Subcutaneous abdominal adipose tissue (tissue), 5 donors: ENCODE data around the gene NLRC4.
A peak's percentile ranks its signal among the peaks of the same experiment; 100 is the strongest.
"Not testable (repeated sequence)": the region's sequence is repeated elsewhere in the genome, so short reads cannot be mapped to it uniquely, and the experiment has no call there.

Experiments used
- H3K27ac ChIP-seq: one replicate; pipeline ENCODE4 v1.7.0; 2013; ENCODE audit warnings: low read depth, mild to moderate bottlenecking, inconsistent platforms, low read length, moderate library complexity
- H3K27me3 ChIP-seq, 5 donors: one replicate each; pipeline ENCODE4 v1.7.0; 2013; ENCODE audit warnings: low read length in 5 of 5, inconsistent platforms in 1 of 5; ENCODE audit not compliant: control insufficient read depth in 5 of 5, insufficient read depth in 4 of 5
- H3K36me3 ChIP-seq, 5 donors: one replicate each; pipeline ENCODE4 v1.7.0; 2013; ENCODE audit warnings: low read length in 5 of 5; ENCODE audit not compliant: control insufficient read depth in 5 of 5, insufficient read depth in 5 of 5
- H3K4me1 ChIP-seq, 5 donors: one replicate each; pipeline ENCODE4 v1.7.0; 2013; ENCODE audit warnings: low read length in 5 of 5, mild to moderate bottlenecking in 3 of 5, moderate library complexity in 1 of 5; ENCODE audit not compliant: control insufficient read depth in 5 of 5, insufficient read depth in 5 of 5
- H3K4me3 ChIP-seq, 5 donors: one replicate each; pipeline ENCODE4 v1.7.0; 2013; ENCODE audit warnings: low read length in 5 of 5, low read depth in 1 of 5
- H3K9ac ChIP-seq, 5 donors: one replicate each; pipeline ENCODE4 v1.7.0; 2013; ENCODE audit warnings: low read length in 5 of 5, mild to moderate bottlenecking in 4 of 5, moderate library complexity in 3 of 5
- H3K9me3 ChIP-seq, 5 donors: one replicate each; pipeline ENCODE4 v1.7.0; 2013; ENCODE audit warnings: low read length in 5 of 5; ENCODE audit not compliant: control insufficient read depth in 5 of 5
- donor health status: healthy.
- donor health status: healthy.
- donor health status: healthy.
- donor health status: healthy.
- donor health status: healthy.

NLRC4 gene

DNA sequence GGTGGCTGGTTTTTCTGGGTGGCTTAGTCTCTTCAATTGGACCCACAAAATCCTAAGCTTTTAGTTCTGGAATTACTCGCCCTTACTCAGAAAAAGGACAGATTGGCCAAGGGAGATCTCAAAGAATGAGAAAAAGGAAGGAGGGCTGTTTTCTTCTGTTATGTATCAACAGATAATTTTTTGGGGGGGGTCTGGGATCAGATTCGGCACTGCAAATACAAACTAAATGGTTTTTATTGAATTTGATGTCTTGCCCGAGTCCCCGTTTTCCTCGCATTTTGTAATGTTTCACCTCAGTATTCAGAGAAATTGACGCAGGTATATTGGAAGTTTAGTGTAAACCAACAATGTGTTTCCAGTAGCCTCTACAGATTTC, 13.8 kb upstream of the NLRC4 start:
- Histone ChIP-seq H3K4me3 (peak overlapping the region; percentile 88 to 98 (median 95)), H3K36me3 (peaks cover 0 to 12% (median 5%) of the 10 kb centered on the region in 5 donors), H3K27me3 (peaks cover 0 to 3% (median 0%) of the 10 kb centered on the region in 5 donors), H3K4me1 (peaks cover 0 to 20% (median 16%) of the 10 kb centered on the region in 5 donors), H3K9ac (peak overlapping the region; percentile 92 to 100 (median 98)), H3K9me3 (no peaks in the 10 kb centered on the region), H3K27ac (peak overlapping the region; percentile 59)

DNA sequence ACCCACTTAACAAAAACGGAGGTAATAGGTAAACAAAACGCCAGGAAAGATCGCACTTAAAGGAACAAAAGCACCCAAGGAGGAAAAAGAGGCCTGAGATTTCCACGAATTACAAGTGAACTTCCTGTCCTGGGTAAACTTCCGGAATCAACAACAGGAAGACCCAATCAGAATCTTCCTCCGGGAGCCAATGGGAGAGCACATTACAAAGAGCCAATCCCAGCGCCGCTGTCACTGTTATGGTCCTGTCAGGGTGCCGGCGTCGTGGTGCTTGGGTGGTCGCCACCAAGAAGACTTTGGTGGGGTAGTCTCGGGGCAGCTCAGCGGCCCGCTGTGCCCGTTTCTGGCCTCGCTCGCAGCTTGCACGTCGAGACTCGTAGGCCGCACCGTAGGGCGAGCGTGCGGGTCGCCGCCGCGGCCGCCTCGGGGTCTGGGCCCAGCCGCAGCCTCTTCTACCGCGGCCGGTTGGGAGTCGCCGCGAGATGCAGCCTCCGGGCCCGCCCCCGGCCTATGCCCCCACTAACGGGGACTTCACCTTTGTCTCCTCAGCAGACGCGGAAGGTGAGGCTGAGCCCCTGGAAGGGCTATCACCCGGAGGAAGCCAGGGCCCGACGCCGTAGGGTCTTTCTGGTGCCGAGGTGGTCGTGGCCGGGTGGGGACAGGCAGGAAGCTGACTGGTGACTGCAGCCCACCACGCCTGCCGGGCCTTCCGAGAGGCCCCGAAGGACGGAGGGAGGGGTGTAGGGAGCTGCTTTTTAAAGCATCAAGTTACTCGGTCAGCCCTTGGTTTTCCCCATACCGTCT, 13.2 kb upstream of the NLRC4 start, which contains the start of gene YIPF4:
YIPF4 (plus strand) TSS at position 231 of the 804 bp plus-strand sequence; CDS start at position 483, 252 bp downstream.
- H3K4me1 ChIP-seq = peaks cover 0 to 20% (median 16%) of the 10 kb centered on the region in 5 donors
- peak within 1 kb of the TSS; percentile 88 to 98 (median 95) for H3K4me3 ChIP-seq
- peaks cover 0 to 10% (median 4%) of the 10 kb centered on the region in 5 donors for H3K36me3 ChIP-seq
- peaks cover 0 to 3% (median 0%) of the 10 kb centered on the region in 5 donors for H3K27me3 ChIP-seq
- H3K9me3 ChIP-seq = no peaks in the 10 kb centered on the region
- peak within 1 kb of the TSS; percentile 59 for H3K27ac ChIP-seq
- peak within 1 kb of the TSS; percentile 92 to 100 (median 98) for H3K9ac ChIP-seq

DNA sequence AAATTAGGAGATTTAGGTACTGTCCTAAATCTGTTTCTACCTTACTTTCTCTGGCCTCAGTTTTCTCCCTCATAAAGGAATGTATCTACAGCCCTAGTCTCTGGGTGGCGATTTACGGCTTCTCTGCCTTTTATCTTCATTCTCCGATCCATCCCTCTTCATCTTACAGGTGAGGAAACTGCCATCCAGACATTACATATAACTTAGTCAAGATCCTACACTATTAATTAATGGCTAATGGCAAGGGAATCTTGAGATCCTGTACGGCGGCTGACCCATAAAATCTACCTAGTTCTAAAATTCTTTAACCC, 12.6 kb upstream of the NLRC4 start:
- H3K9me3 ChIP-seq = no peaks in the 10 kb centered on the region
- peaks cover 0 to 20% (median 16%) of the 10 kb centered on the region in 5 donors for H3K4me1 ChIP-seq
- peak overlapping the region; percentile 88 to 98 (median 95) for H3K4me3 ChIP-seq
- H3K9ac ChIP-seq = peak overlapping the region; percentile 92 to 100 (median 98)
- H3K27ac ChIP-seq = peak overlapping the region; percentile 59
- H3K36me3 ChIP-seq = peaks cover 0 to 7% (median 1%) of the 10 kb centered on the region in 5 donors
- peaks cover 0 to 3% (median 0%) of the 10 kb centered on the region in 5 donors for H3K27me3 ChIP-seq

DNA sequence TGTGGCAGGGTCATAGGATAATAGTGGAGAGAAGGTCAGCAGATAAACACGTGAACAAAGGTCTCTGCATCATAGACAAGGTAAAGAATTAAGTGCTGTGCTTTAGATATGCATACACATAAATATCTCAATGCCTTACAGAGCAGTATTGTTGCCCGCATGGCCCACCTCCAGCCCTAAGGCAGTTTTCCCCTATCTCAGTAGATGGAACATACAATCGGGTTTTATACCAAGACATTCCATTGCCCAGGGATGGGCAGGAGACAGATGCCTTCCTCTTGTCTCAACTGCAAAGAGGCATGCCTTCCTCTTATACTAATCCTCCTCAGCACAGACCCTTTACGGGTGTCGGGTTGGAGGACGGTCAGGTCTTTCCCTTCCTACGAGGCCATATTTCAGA, 11.1 kb upstream of the NLRC4 start:
- H3K4me3 ChIP-seq = not testable (repeated sequence)

DNA sequence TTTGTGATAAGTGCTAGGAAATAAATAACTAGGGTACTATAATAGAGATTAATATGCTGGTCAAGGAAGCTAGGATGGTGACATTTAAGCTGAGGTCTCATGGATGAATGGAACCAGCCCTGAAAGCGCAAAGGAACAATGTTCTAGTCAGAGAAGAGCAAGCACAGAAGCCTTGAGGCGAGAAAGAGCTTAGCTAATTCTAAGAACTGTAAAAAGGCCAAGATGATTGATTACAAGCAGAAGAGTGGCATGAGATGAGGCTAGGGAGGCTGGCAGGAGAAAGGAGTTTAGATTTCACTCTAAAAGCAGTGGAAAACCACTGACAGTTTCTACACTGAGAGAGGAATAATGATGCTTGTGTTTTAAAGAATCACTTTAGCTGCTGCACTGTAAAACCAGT, 9.6 kb upstream of the NLRC4 start:
- no peak overlapping the region for H3K9ac ChIP-seq
- H3K27ac ChIP-seq = no peak overlapping the region
- no peaks in the 10 kb centered on the region for H3K9me3 ChIP-seq
- H3K27me3 ChIP-seq = peaks cover 0 to 6% (median 3%) of the 10 kb centered on the region in 5 donors
- no peaks in the 10 kb centered on the region for H3K36me3 ChIP-seq
- H3K4me3 ChIP-seq = no peak overlapping the region
- peaks cover 0 to 17% (median 14%) of the 10 kb centered on the region in 5 donors for H3K4me1 ChIP-seq

More for the DNA sequence above, 11.1 kb upstream of the NLRC4 start:
- not testable (repeated sequence) for H3K9ac ChIP-seq, H3K27me3 ChIP-seq, H3K27ac ChIP-seq, H3K9me3 ChIP-seq, H3K36me3 ChIP-seq
- peaks cover 0 to 20% (median 15%) of the 10 kb centered on the region in 5 donors for H3K4me1 ChIP-seq

DNA sequence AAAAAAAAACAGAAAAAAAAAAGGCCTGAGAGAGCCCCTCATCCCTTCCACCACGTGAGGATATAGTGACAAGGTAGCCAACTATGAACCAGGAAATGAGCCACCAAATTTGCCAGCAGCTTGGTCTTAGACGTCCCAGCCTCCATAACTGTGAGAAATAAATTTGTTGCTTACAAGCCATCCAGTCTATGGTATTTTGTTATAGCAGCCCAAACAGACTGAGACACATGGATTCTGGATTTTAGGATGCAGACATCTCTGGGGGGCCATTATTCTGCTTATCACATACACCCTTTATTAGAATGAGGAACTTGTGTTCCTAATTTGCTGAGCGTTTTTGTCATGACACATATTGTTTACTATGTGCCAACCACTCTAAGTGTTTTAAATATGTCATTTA, 7.6 kb upstream of the NLRC4 start:
- Histone ChIP-seq H3K9me3 (peaks cover 0 to under 1% (median 0%) of the 10 kb centered on the region in 5 donors), H3K4me3 (no peak overlapping the region), H3K36me3 (no peaks in the 10 kb centered on the region), H3K27ac (no peak overlapping the region), H3K9ac (no peak overlapping the region), H3K4me1 (peaks cover 0 to 5% (median 4%) of the 10 kb centered on the region in 5 donors), H3K27me3 (peaks cover 0 to 6% (median 5%) of the 10 kb centered on the region in 5 donors)

DNA sequence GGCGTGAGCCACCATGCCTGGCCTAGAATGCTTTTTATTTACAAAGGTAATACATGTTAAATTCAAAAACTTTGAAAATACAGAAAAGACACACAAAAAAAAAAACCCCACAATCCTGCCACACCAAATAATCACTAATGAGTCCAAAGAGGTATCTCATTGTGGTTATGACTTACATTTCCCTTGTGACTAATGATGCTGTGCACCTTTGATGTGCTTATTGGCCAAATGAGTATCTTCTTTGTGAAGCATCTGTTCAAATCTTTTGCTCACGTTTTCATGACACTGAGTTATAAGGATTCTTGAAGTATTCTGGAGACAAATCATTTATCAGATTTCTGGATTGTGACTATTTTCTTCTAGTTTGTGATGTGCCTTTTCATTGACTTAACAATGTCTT, 6.4 kb upstream of the NLRC4 start:
- Histone ChIP-seq H3K4me1 (no peaks in the 10 kb centered on the region), H3K27me3 (peaks cover 0 to 6% (median 5%) of the 10 kb centered on the region in 5 donors), H3K36me3 (no peaks in the 10 kb centered on the region)

DNA sequence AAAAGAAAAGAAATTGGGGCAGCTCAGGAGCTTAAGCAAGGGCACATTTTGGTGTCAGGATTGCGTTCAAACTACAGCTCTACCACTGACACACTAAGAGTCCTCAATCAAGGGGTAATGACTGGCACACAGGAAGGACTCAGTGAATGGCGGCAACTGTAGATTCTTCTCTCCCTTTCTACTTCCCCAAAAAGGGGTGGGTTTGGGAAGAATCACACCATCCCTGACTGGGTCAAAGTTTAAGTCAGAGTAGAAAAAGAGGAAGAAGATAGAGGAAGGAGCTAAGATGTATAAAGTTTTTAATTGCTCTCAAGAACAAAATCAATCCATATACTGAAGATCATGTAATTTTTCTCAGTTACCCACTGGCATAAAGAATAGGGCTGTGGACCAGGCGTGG, 2.6 kb downstream of the NLRC4 start:
- Histone ChIP-seq H3K4me3 (no peak overlapping the region), H3K9ac (no peak overlapping the region), H3K27me3 (peaks cover 0 to 4% (median 0%) of the 10 kb centered on the region in 5 donors), H3K4me1 (peaks cover 0 to 3% (median 0%) of the 10 kb centered on the region in 5 donors), H3K9me3 (no peaks in the 10 kb centered on the region), H3K36me3 (no peaks in the 10 kb centered on the region), H3K27ac (no peak overlapping the region)

More for the DNA sequence above, 6.4 kb upstream of the NLRC4 start:
- peaks cover 0 to 2% (median 0%) of the 10 kb centered on the region in 5 donors for H3K9me3 ChIP-seq
- H3K4me3 ChIP-seq = no peak overlapping the region
- H3K9ac ChIP-seq = no peak overlapping the region
- H3K27ac ChIP-seq = no peak overlapping the region

DNA sequence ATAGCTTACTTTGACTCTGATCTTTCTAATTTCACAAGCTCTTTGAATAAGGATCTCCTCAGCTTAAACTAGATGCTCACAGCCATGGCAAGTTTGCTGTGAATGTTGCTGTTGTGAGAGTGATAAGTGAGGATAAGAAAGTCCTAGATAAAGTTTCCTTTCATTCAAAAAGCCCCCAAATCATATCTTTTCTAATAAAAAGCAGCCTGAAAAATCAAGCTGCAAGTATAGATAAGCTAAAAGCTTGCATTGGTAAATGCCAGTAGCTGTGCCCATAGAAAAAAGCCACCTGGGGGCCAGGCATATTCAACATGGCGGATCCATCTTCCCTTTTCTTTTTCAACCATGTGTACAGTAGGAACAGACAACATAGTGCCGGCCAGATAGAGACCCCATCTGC, 4.3 kb downstream of the NLRC4 start:
- peaks cover 0 to 4% (median 0%) of the 10 kb centered on the region in 5 donors for H3K27me3 ChIP-seq
- H3K9me3 ChIP-seq = no peaks in the 10 kb centered on the region

DNA sequence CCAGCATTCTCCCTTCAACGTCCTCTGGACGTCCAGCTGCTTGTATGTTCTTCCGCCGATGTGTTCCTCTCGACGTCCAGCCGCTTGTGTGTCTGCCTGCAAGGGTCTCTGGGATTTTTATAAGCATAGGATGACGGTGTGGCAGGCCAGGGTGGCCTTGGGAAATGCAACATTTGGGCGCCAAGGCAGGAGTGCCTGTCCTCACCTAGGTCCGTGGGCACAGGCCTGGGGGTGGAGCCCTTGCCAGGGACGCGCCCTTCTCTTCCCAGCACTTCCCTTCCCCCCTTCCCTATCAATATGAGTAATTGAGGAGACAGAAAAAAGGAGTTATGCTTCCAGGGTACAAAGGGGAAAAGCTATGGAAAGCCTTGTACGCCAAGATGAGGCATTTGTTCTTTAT, 6.4 kb downstream of the NLRC4 start:
- H3K4me1 ChIP-seq = peaks cover 0 to 2% (median 0%) of the 10 kb centered on the region in 5 donors
- H3K27me3 ChIP-seq = peaks cover 0 to 4% (median 0%) of the 10 kb centered on the region in 5 donors
- no peak overlapping the region for H3K27ac ChIP-seq
- no peaks in the 10 kb centered on the region for H3K9me3 ChIP-seq
- no peak overlapping the region for H3K4me3 ChIP-seq
- H3K9ac ChIP-seq = no peak overlapping the region
- no peaks in the 10 kb centered on the region for H3K36me3 ChIP-seq

More for the DNA sequence above, 4.3 kb downstream of the NLRC4 start:
- H3K4me1 ChIP-seq = peaks cover 0 to 2% (median 0%) of the 10 kb centered on the region in 5 donors
- no peak overlapping the region for H3K27ac ChIP-seq
- H3K9ac ChIP-seq = no peak overlapping the region
- H3K36me3 ChIP-seq = no peaks in the 10 kb centered on the region
- no peak overlapping the region for H3K4me3 ChIP-seq
